ENCODE data around the gene SNTG2.

Gene SNTG2

DNA sequence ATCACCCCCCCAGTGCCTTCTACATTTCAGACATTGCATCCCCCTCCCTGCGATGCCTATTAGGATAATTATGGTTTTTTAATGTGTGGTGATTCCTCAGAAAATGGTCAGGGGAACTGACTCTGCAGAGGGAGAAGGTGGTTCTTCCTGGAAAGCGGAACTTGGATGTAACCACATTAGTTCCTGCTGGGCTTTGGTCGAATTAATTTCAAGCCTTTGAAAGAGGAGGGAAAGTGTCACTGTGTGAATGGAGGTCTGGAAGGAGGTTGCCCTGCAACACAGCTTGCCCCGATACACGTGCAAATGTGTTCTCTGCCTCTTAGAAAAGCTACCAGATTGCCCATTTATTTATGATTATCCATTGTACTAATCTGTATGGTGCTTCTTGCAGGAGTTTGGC is 399.5 kb downstream of the SNTG2 start:
- in situ Hi-C loops (cut with HindIII; ENCODE audit: low sequenced_read_pairs), result no loop called here
- H3K4me3 ChIP-seq (ENCODE audit: low read depth, low read length), result no peak overlapping the region
- TF ChIP-seq, protein P1, sequence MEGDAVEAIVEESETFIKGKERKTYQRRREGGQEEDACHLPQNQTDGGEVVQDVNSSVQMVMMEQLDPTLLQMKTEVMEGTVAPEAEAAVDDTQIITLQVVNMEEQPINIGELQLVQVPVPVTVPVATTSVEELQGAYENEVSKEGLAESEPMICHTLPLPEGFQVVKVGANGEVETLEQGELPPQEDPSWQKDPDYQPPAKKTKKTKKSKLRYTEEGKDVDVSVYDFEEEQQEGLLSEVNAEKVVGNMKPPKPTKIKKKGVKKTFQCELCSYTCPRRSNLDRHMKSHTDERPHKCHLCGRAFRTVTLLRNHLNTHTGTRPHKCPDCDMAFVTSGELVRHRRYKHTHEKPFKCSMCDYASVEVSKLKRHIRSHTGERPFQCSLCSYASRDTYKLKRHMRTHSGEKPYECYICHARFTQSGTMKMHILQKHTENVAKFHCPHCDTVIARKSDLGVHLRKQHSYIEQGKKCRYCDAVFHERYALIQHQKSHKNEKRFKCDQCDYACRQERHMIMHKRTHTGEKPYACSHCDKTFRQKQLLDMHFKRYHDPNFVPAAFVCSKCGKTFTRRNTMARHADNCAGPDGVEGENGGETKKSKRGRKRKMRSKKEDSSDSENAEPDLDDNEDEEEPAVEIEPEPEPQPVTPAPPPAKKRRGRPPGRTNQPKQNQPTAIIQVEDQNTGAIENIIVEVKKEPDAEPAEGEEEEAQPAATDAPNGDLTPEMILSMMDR (IDR thresholded peaks at IDR 0.05; ENCODE audit: low read depth, low read length, missing control alignments), result no peak
- DNase-seq (ENCODE audit: low read depth), result no peak

DNA sequence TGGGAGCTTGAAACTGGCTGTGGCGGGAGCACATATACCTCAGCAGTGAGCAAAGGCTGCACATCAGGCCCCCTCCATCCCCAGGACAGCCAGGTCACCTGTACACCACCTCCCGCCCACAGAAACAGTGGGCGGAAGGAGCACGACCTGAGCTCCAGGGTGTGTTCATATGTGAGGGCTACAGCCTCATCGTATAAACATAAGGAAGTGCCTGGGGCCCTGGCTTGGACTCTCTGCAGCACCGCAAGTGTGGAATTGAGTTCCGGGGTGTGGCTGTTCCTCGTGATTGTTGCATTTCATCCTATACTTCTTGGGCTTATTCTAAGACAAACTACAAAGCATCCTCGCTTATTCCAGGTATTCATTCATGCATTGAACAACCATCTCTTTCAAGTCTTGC is 402.5 kb downstream of the SNTG2 start:
- no peak overlapping the region for H3K4me3 ChIP-seq (ENCODE audit: low read depth, low read length)
- TF ChIP-seq, protein P1 (IDR thresholded peaks at IDR 0.05; ENCODE audit: low read depth, low read length, missing control alignments), result no peak
- no peak for DNase-seq (ENCODE audit: low read depth)
- in situ Hi-C loops (cut with HindIII; ENCODE audit: low sequenced_read_pairs), result no loop called here

- no peak overlapping the region for H3K4me3 ChIP-seq (ENCODE audit: low read depth, low read length)
- DNase-seq (ENCODE audit: low read depth), result no peak
- TF ChIP-seq, protein P1 (IDR thresholded peaks at IDR 0.05; ENCODE audit: low read depth, low read length, missing control alignments), result no peak
- in situ Hi-C loops (cut with HindIII; ENCODE audit: low sequenced_read_pairs), result no loop called here
Measured at GRCh38 chr2:1353543-1353942, 402.9 kb downstream of the SNTG2 start.

- TF ChIP-seq, protein P1 (IDR thresholded peaks at IDR 0.05; ENCODE audit: low read depth, low read length, missing control alignments), result no peak
- in situ Hi-C loops (cut with HindIII; ENCODE audit: low sequenced_read_pairs), result no loop called here
- no peak overlapping the region for H3K4me3 ChIP-seq (ENCODE audit: low read depth, low read length)
- DNase-seq (ENCODE audit: low read depth), result no peak
Measured at GRCh38 chr2:1360144-1360543, 409.5 kb downstream of the SNTG2 start.

DNA sequence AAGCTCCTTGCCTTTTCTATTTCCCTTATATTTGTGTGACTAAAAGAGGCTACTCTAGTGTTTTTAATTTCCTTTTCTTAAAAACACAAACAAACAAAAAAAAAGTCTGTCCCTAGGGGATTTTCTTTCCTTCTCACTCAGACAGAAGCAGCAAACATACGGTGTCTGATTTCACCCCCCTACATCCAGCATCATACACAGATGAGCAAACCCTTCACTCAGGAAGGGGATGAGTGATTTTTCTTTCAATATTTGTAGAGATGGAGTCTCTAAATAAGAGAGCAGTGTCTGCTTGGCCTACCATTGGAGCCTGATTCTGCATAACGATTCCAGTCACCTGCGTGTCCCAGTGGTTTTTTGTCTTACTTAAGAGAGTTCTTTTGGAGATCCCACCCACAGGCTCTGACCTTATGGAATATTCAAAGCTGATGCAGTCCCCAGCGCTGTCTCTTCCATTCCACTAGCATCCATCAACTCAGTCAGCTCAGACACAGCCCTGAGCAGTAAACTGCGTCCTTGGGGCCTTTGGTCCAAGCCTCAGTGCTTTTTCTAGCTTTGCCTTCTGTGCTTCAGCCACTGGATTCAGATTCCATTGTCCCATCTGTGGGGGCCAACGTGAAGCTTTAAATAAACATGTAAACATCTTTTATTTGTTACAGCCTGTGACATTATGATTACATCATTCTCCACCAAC is 410.1 kb downstream of the SNTG2 start:
- in situ Hi-C loops (cut with HindIII; ENCODE audit: low sequenced_read_pairs), result no loop called here
- no peak for DNase-seq (ENCODE audit: low read depth)
- TF ChIP-seq, protein P1 (IDR thresholded peaks at IDR 0.05; ENCODE audit: low read depth, low read length, missing control alignments), result no peak
- no peak overlapping the region for H3K4me3 ChIP-seq (ENCODE audit: low read depth, low read length)

DNA sequence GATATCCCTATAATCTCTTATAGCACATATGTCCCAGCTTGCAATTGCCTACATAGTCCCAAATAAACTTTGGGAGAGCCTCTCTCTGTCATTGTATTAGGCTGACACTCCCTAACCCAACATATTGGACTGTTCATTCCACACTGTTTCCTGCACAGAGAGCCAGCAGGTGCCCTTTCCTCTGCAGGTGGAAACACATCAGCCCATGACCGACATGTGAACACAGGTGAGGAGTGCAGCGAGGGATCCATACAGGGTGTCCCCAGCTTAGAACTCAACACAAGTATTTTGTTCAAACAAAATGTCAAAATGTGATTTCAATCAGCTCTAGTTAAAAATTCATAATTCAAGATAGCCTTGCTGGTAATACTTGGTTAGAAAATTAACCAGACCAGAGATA is 412.7 kb downstream of the SNTG2 start:
- in situ Hi-C loops (cut with HindIII; ENCODE audit: low sequenced_read_pairs), result no loop called here
- H3K4me3 ChIP-seq (ENCODE audit: low read depth, low read length), result no peak overlapping the region
- TF ChIP-seq, protein P1 (IDR thresholded peaks at IDR 0.05; ENCODE audit: low read depth, low read length, missing control alignments), result no peak
- DNase-seq (ENCODE audit: low read depth), result no peak

Data from astrocyte of the cerebellum (primary cell).